Measurements from ENCODE around the gene ATP2C2.

ATP2C2 gene

GRCh38 chr16:84438971-84439696, 70.8 kb downstream of the ATP2C2 start:
- no peak overlapping the region for H3K27ac ChIP-seq
- H3K9ac ChIP-seq (ENCODE audit: insufficient read length) = no peak overlapping the region
- TF ChIP-seq POLR2AphosphoS5 (IDR thresholded peaks at IDR 0.05; ENCODE audit: borderline replicate concordance, low read depth, low read length) = no peak
- TF ChIP-seq FOXP2 (optimal IDR thresholded peaks at IDR 0.05; ENCODE audit: control extremely low read depth, extremely low read length, insufficient read depth) = no peak
- TF ChIP-seq EZH2 (IDR thresholded peaks at IDR 0.05) = no peak
- DNase-seq (ENCODE audit: low read depth, low spot score) = no peak
- H3K36me3 ChIP-seq (ENCODE audit: insufficient read depth, low read length) = no peaks in the 10 kb centered on the region
- no peaks in the 10 kb centered on the region for H3K9me3 ChIP-seq (ENCODE audit: low read depth, low read length)
- H3K4me3 ChIP-seq = no peak overlapping the region

DNA sequence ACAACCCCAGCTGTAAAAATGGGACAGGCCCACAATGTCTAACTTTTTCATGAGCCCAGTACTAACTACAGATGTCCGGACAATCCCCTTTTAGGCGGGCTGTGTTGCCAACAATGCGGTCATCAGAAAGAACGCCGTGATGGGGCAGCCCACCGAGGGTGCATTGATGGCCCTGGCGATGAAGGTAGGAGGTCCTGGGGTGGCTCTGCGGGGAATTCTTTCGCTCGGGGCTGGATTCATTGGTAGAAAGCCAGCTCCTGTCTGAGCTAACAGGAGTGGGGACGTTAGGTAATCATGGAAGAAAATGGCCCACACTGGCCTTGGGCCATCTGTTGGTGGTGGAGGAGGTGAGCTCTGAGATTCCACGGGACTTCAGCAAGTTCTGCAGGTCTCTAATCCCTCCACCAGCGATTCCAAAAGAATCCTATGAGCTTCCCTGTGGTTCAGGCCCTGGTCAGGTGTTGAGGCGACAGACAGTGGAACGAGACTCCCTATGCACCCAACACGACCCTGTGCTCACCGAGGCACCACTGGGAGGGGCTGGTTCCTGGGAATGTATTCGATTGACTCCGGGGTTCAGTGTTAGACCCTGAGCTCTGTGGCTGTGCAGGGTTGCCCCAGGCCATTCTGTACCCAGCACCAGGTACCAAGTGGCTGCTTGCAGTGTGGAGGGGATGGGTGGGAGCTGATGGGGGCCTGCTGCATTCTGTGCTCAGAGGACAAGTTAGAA, 74.2 kb downstream of the ATP2C2 start:
- TF ChIP-seq FOXP2 (optimal IDR thresholded peaks at IDR 0.05; ENCODE audit: control extremely low read depth, extremely low read length, insufficient read depth) = no peak
- TF ChIP-seq EZH2 (IDR thresholded peaks at IDR 0.05) = no peak
- no peak for TF ChIP-seq POLR2AphosphoS5 (IDR thresholded peaks at IDR 0.05; ENCODE audit: borderline replicate concordance, low read depth, low read length)
- no peaks in the 10 kb centered on the region for H3K9me3 ChIP-seq (ENCODE audit: low read depth, low read length)
- H3K9ac ChIP-seq (ENCODE audit: insufficient read length) = no peak overlapping the region
- no peaks in the 10 kb centered on the region for H3K36me3 ChIP-seq (ENCODE audit: insufficient read depth, low read length)
- DNase-seq (ENCODE audit: low read depth, low spot score) = no peak
- no peak overlapping the region for H3K27ac ChIP-seq
- H3K4me3 ChIP-seq = no peak overlapping the region

DNA sequence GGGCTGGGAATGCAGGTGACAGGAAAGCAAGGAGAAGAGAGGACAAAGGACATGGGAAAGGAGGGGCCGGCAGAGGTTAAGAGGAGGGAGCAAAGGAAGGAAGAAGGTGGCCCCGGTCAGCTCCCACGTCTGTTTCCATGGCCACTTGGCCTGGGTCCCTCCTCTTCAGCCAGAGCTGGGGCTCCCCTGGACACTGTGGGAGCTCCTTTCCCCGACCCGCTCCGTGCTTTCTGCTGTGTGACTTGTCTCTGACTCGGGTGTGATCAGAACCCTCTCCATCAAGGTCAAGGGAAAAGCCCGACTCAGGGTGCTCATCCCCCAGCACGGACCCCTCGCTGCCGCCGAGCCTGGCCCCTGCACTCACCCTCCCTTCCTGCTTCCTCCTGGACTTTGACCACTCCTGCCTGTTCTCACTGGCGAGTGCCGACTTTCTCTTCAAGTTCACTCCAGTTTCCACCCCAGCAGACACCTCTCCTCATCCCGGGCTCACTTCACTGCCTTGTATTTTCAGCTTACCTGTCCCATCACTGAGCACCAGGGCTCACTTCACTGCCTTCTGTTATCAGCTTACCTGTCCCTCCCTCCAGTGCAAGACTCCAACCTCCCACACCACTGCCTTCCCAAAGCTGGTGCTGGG, 74.9 kb downstream of the ATP2C2 start:
- no peak for DNase-seq (ENCODE audit: low read depth, low spot score)
- H3K27ac ChIP-seq = no peak overlapping the region
- no peaks in the 10 kb centered on the region for H3K36me3 ChIP-seq (ENCODE audit: insufficient read depth, low read length)
- H3K4me3 ChIP-seq = no peak overlapping the region
- no peaks in the 10 kb centered on the region for H3K9me3 ChIP-seq (ENCODE audit: low read depth, low read length)
- TF ChIP-seq FOXP2 (optimal IDR thresholded peaks at IDR 0.05; ENCODE audit: control extremely low read depth, extremely low read length, insufficient read depth) = no peak
- no peak for TF ChIP-seq POLR2AphosphoS5 (IDR thresholded peaks at IDR 0.05; ENCODE audit: borderline replicate concordance, low read depth, low read length)
- TF ChIP-seq EZH2 (IDR thresholded peaks at IDR 0.05) = no peak
- H3K9ac ChIP-seq (ENCODE audit: insufficient read length) = no peak overlapping the region

DNA sequence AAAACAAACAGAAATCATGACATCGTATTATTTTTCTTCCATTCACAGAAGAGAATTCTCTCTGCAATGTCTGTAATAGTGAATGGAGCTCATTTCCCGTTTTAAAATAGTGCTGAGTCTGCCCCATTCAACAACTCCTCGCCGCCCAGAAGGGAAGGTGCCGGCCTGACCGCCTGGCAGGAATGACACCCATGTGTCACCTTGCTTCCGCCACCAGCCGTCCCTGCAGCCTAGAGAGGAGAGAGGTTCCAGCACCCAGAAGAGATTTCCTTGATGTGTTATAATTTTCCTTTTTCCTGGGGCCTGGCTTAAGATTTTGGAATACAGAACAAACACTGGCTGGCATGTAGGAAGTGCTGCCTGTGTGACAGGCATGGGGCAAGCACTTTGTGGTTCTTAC, 76.1 kb downstream of the ATP2C2 start:
- no peaks in the 10 kb centered on the region for H3K9me3 ChIP-seq (ENCODE audit: low read depth, low read length)
- H3K9ac ChIP-seq (ENCODE audit: insufficient read length) = no peak overlapping the region
- H3K27ac ChIP-seq = no peak overlapping the region
- DNase-seq (ENCODE audit: low read depth, low spot score) = no peak
- H3K36me3 ChIP-seq (ENCODE audit: insufficient read depth, low read length) = no peaks in the 10 kb centered on the region
- no peak for TF ChIP-seq POLR2AphosphoS5 (IDR thresholded peaks at IDR 0.05; ENCODE audit: borderline replicate concordance, low read depth, low read length)
- TF ChIP-seq FOXP2 (optimal IDR thresholded peaks at IDR 0.05; ENCODE audit: control extremely low read depth, extremely low read length, insufficient read depth) = no peak
- no peak for TF ChIP-seq EZH2 (IDR thresholded peaks at IDR 0.05)
- H3K4me3 ChIP-seq = no peak overlapping the region

DNA sequence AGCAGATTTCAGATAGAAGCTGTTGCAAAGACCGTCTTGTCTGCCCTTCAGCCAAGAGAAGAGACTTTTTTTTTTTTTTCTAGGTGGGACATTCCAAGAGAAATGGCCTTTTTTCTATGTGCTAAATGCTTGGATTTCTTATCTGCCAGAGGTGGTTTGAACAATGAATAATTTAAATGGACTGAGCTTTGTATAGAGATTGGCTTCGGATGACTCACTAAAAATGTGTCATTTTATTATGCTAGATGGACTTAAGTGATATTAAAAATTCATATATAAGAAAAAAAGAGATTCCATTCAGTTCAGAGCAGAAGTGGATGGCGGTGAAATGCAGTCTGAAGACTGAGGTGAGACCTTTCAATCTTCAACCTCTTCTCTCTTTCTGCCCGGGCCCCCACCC, 77.7 kb downstream of the ATP2C2 start:
- Histone ChIP-seq H3K27ac (no peak overlapping the region), H3K9ac (ENCODE audit: insufficient read length) (no peak overlapping the region), H3K36me3 (ENCODE audit: insufficient read depth, low read length) (no peaks in the 10 kb centered on the region), H3K4me3 (no peak overlapping the region), H3K9me3 (ENCODE audit: low read depth, low read length) (no peaks in the 10 kb centered on the region)
- TF ChIP-seq POLR2AphosphoS5 (IDR thresholded peaks at IDR 0.05; ENCODE audit: borderline replicate concordance, low read depth, low read length) (no peak), FOXP2 (optimal IDR thresholded peaks at IDR 0.05; ENCODE audit: control extremely low read depth, extremely low read length, insufficient read depth) (no peak), EZH2 (IDR thresholded peaks at IDR 0.05) (no peak)
- no peak for DNase-seq (ENCODE audit: low read depth, low spot score)

DNA sequence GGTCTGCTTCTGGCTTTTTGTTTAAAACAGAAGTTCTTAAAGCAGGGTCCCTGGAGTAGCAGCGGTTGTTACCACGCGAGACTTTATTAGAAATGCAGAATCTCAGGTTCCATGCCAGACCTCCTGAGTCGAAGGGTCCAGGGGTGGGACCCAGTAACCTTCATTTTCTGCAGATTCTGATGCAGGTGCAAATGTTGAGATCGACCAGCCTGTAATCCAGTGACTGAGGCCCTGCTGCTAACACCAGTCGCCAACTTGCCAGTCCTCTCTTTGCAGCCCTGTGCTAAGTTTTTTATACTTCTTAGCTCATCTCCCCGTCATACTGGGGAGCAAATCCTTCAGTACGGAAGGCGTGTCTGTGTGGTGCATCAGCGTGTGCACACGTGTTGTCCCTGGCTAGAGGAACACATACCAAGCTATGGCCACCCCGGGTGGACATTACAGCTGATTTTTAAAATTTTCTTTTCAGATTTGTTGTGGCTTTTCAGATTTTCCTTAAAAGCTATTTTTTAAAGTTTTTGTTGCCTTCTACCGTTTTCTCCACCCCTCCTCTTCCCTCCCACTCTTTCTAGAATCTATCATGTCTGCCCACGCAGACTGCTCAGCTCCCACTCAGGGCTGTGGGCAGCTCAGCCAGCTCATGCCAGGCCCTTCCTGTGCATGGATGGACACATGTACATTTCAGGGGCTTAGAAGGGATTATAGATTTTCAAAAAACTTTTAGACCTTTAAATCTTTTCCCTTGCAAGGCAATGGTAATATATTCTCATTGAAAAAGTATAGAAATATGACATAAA, 78.5 kb downstream of the ATP2C2 start:
- no peaks in the 10 kb centered on the region for H3K9me3 ChIP-seq (ENCODE audit: low read depth, low read length)
- H3K36me3 ChIP-seq (ENCODE audit: insufficient read depth, low read length) = no peaks in the 10 kb centered on the region
- no peak overlapping the region for H3K9ac ChIP-seq (ENCODE audit: insufficient read length)
- no peak overlapping the region for H3K27ac ChIP-seq
- TF ChIP-seq EZH2 (IDR thresholded peaks at IDR 0.05) (no peak), FOXP2 (optimal IDR thresholded peaks at IDR 0.05; ENCODE audit: control extremely low read depth, extremely low read length, insufficient read depth) (no peak), POLR2AphosphoS5 (IDR thresholded peaks at IDR 0.05; ENCODE audit: borderline replicate concordance, low read depth, low read length) (no peak)
- no peak for DNase-seq (ENCODE audit: low read depth, low spot score)
- no peak overlapping the region for H3K4me3 ChIP-seq

DNA sequence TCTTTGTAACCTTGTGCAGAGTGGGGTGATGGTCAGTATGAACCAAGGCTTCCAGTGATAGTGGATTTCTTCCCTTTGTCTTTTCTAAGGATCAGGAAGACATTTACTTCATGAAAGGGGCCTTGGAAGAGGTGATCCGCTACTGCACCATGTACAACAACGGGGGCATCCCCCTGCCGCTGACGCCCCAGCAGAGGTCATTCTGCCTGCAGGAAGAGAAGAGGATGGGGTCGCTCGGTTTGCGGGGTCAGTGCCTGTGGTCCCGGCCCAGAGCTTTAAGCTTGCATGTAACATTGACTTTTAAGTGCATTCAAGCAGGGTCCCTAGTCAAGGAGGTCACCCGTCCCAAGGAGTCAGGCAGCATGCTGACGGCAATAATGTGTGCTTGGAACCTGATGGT, 80.1 kb downstream of the ATP2C2 start:
- TF ChIP-seq POLR2AphosphoS5 (IDR thresholded peaks at IDR 0.05; ENCODE audit: borderline replicate concordance, low read depth, low read length) (no peak), FOXP2 (optimal IDR thresholded peaks at IDR 0.05; ENCODE audit: control extremely low read depth, extremely low read length, insufficient read depth) (no peak), EZH2 (IDR thresholded peaks at IDR 0.05) (no peak)
- no peaks in the 10 kb centered on the region for H3K9me3 ChIP-seq (ENCODE audit: low read depth, low read length)
- no peak for DNase-seq (ENCODE audit: low read depth, low spot score)

More for the DNA sequence above, 80.1 kb downstream of the ATP2C2 start:
- no peak overlapping the region for H3K4me3 ChIP-seq
- no peak overlapping the region for H3K9ac ChIP-seq (ENCODE audit: insufficient read length)
- no peaks in the 10 kb centered on the region for H3K36me3 ChIP-seq (ENCODE audit: insufficient read depth, low read length)
- H3K27ac ChIP-seq = no peak overlapping the region
